Measurements from ENCODE around the gene IKZF3.

DNA sequence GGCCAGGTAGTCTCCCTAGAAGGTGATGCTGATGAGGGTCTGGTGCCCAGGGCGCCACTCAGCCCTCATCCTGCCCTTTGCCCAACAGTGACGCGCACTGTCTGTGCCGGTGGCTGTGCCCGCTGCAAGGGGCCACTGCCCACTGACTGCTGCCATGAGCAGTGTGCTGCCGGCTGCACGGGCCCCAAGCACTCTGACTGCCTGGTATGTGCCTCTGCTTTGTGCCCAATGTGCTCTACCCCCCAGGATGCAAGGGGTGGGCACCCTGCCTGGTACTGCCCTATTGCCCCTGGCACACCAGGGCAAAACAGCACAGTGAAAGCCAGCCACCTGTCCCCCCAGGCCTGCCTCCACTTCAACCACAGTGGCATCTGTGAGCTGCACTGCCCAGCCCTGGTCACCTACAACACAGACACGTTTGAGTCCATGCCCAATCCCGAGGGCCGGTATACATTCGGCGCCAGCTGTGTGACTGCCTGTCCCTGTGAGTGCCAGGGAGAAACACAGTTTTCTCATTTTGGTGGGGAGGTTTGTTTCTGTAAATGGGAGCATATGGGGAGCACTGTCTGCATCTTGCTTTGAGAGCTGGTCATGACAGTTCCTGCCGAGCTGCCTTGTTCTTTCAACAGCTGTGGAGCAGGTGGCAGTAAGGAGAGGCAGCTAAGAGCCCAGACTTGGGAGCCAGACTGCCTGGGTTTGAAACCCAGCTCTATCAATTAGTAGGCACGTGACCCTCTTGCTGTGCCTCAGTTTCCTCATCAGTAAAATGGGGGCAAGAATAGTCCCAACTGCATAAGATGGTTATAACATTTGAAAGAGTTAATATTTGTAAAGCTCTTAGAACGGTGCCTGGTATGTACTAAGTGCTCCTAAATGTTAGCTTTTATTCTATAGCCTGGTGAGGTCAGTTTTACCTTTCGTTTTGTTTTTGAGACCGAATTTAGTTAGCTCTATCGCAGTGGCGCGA is 153.8 kb downstream of the IKZF3 start:
- TF ChIP-seq, protein P1, sequence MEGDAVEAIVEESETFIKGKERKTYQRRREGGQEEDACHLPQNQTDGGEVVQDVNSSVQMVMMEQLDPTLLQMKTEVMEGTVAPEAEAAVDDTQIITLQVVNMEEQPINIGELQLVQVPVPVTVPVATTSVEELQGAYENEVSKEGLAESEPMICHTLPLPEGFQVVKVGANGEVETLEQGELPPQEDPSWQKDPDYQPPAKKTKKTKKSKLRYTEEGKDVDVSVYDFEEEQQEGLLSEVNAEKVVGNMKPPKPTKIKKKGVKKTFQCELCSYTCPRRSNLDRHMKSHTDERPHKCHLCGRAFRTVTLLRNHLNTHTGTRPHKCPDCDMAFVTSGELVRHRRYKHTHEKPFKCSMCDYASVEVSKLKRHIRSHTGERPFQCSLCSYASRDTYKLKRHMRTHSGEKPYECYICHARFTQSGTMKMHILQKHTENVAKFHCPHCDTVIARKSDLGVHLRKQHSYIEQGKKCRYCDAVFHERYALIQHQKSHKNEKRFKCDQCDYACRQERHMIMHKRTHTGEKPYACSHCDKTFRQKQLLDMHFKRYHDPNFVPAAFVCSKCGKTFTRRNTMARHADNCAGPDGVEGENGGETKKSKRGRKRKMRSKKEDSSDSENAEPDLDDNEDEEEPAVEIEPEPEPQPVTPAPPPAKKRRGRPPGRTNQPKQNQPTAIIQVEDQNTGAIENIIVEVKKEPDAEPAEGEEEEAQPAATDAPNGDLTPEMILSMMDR (IDR thresholded peaks at IDR 0.05; ENCODE audit: borderline replicate concordance, extremely low read depth, low read length, poor library complexity, severe bottlenecking): no peak
- TF ChIP-seq EZH2 (IDR thresholded peaks at IDR 0.05; ENCODE audit: borderline replicate concordance, low read depth, low read length, severe bottlenecking): no peak
